Measurements from ENCODE around the gene DMRT1. TPM values are rescaled to one million over a fixed set of nuclear protein-coding genes. Genes with fewer than 3 reads are reported as not detected.
A peak's percentile ranks its signal among the peaks of the same experiment; 100 is the strongest.

The DMRT1 gene
- not detected for total RNA-seq
- long read RNA-seq: 0 reads

DNA sequence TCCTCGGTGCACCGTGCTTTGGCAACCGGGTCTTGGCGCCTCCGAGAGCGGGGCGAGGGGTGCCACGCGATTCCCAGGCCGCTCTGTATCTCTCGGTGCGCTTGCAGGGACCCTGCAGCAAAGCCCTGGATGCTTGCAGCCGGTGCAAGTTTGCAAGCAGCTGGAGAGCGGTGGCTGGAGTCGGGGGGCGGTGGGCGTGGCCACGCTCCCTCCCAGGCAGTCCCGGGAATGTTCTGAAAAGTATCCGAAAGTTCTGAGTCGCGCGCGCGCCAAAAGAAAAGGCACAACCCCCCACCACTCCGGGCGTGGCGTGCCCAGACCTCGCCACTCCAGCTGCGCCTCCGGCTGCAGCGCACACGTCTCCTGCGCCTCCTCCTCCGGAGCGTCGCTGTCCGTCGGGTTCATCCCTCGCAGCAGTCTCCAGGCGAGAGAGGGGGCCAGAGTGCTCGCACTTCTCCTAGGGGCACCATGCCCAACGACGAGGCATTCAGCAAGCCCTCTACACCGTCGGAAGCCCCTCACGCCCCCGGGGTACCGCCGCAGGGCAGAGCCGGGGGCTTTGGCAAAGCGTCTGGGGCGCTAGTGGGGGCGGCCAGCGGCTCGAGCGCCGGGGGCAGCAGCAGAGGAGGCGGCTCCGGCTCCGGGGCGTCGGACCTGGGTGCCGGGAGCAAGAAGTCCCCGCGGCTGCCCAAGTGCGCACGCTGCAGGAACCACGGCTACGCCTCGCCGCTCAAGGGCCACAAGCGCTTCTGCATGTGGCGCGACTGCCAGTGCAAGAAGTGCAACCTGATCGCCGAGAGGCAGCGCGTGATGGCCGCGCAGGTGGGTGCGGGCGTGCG, at the start of gene DMRT1:
Gene DMRT1, plus strand, starts transcription at position 327 of the 839 bp plus-strand sequence. Its CDS starts 142 bp downstream, at position 469.
- peak; percentile 72 for DNase-seq (ENCODE audit: low spot score)

DNA sequence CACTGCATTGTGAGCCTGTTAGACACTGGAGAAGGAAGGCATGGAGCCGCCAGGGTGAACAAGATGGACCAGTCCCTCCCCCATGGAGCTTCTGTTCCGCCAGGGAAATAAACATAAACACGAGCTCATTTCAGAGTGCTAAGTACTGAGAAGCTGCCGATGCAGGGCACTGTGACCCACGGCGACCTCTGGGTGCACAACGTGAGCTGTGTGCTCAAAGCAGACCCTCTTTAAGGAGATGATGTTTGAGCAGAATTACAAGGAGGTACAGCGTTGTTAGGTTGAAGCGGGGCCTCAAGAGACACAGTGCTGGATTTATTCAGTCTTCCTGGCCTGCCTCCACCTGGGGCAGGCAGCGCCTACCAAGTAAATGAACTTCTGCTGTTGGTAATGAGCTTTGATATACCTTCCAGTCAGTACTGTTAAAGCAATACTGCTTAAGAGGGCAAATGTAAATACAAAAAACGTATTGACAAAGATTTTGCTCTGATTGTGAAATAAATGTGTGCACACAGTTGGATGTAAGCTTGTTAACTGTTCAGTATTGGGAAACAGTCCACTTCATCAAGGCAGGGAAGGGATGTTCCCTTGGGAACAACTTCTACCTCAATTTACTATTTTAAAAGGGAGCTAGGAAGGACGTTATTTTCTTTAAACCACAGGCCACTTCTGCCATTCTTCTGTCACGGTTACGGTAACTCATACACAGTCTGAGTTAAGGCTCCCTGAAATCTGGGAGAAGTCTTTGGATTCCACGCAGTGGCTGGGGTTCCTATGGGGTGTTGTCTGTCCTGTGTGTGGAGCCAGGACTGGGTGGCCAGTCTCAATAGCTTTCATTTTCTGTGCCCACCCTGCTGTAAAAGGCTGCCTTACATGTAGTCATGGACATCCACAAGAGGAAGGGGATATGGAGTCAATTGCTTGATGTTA, 48.9 kb upstream of the DMRT1 start:
- DNase-seq (ENCODE audit: low spot score): no peak

- no peak for DNase-seq (ENCODE audit: low spot score)
Observed at GRCh38 chr9:794386-794785, 47.1 kb upstream of the DMRT1 start.

GRCh38 chr9:795869-796268, 45.6 kb upstream of the DMRT1 start:
- no peak for DNase-seq (ENCODE audit: low spot score)

DNA sequence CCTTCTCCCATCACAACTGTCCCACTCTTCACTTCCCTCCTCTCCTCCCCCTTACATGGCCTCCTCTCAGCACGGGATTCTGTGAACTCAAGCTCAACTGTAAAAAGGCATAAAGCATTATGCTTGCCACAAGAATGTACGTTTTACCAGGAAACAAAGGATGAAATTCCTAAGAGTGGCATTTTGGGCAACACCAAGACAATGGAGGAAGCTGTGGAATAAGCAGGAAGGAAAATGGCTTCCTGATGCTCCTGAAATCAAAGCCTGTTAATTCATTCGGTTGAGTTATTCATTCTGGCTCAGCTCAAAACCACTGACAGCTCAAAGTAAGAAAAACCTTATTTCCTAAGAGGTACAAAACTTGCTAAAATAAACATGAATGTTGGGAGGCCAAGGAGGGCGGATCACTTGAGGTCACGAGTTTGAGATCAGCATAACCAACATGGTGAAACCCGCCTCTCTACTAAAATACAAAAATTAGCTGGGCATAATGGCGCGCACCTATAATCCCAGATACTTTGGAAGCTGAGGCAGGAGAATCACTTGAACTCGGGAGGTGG, 40.8 kb upstream of the DMRT1 start:
- no peak for DNase-seq (ENCODE audit: low spot score)

- no peak for DNase-seq (ENCODE audit: low spot score)
Observed at GRCh38 chr9:801399-802071, 40.0 kb upstream of the DMRT1 start.

DNA sequence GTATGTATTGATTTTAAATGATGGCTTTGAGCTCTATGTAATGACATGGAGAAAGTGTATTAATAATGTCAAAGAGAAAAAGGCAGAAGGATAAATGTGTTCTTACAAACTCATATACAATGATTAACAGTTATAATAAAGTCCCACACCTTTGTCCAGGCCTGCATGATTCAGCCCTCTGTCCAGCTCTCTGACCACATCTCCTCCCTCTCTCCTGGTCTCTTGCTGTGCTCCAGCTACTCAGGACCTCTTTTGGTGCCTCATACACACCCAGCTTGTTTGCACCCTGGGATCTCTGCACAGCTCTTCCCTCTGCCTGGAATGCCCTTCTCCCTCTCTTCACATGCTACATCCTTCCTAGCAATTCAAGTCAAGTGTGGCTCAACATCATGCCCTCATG, 37.5 kb upstream of the DMRT1 start:
- no peak for DNase-seq (ENCODE audit: low spot score)

GRCh38 chr9:805151-805550, 36.3 kb upstream of the DMRT1 start:
- DNase-seq (ENCODE audit: low spot score): no peak

GRCh38 chr9:806285-807156, 35.0 kb upstream of the DMRT1 start:
- DNase-seq (ENCODE audit: low spot score): no peak

DNA sequence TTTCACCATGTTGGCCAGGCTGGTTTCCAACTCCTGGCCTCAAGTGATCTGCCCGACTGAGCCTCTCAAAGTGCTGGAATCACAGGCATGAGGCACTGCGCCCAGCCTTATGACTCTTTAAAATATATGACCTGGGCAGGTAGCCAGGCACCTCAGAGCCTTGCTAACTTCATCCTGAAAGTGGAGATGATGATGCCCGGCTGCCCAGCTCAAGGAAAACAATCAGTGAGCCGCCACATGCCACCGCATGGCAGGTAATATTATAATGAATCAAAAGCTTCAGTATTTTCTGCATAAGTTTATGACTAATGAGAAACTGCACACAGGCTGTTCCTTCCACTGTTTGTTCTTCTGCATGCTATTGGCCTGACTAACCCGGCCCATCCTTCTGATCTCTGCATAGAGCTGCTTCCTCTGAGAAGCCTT, 30.4 kb upstream of the DMRT1 start:
- DNase-seq (ENCODE audit: low spot score): no peak

- no peak for DNase-seq (ENCODE audit: low spot score)
Observed at GRCh38 chr9:818958-819357, 22.5 kb upstream of the DMRT1 start.

- no peak for DNase-seq (ENCODE audit: low spot score)
Observed at GRCh38 chr9:826500-827280, 14.8 kb upstream of the DMRT1 start.

- no peak for DNase-seq (ENCODE audit: low spot score)
Observed at GRCh38 chr9:840343-840742, 1.2 kb upstream of the DMRT1 start.

- no peak for DNase-seq (ENCODE audit: low spot score)
Observed at GRCh38 chr9:842635-843426, 1.3 kb downstream of the DMRT1 start.

GRCh38 chr9:843427-843785, 1.9 kb downstream of the DMRT1 start:
- no peak for DNase-seq (ENCODE audit: low spot score)

DNA sequence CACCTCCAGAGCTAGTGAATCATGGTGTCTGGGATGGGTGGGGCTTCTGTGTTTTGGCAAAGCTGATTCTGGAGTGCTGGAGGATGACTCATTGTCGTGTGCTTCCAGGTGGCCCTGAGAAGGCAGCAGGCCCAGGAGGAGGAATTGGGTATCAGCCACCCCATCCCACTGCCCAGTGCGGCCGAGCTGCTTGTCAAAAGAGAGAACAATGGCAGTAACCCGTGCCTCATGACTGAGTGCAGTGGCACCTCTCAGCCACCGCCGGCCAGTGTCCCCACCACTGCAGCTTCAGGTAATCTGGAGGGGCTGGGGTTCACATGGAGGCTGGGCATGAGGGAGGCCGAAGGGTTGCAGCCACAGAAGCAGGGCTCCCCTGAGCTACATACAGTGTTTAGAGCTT, 5.4 kb downstream of the DMRT1 start:
- no peak for DNase-seq (ENCODE audit: low spot score)

DNA sequence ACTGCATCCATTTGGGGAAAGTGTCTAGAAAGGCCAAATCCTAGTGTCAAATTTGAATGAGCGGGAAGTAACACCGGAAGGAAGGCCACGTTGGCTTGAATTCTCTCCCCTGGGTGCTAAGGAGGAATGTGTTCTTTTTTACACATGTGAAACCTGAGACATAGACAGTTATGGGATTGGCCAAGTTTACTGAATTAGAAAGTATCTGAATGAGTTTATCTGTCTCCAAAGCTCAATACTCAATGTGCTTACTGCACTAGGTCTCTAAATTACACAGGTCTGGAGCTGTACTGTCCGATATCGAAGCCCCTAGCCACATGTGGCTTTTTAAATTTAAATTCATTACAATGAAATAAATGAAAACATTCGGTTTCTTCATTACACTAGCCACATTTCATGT, 6.0 kb downstream of the DMRT1 start:
- no peak for DNase-seq (ENCODE audit: low spot score)

GRCh38 chr9:849431-849830, 7.9 kb downstream of the DMRT1 start:
- DNase-seq (ENCODE audit: low spot score): no peak

DNA sequence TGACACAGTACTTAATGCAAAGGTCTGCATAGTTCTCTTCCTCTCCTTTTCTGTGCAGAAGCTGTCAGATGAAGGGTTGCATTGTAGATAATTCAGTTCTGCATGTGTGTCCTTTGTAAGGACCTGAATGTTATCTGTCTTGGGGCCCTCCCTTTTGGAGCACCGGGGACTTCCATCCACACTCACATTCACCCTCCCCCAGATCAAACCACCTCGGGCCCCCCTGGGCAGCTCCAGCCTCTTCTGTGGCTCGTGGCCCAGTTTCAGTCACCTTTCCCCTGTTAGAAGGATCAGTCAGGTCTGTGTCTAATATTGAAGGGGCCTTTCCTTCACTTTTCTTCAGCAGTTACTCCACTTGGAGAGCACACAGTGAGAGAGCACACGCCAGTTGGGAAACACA, 11.0 kb downstream of the DMRT1 start:
- DNase-seq (ENCODE audit: low spot score): no peak

Measured in mesenteric fat pad (tissue), 1 donor.